SK-N-SH (cell line): Measurements from ENCODE around the gene CSH2. TPM values are rescaled to one million over a fixed set of nuclear protein-coding genes. Genes with fewer than 3 reads are reported as not detected.
"Not testable (repeated sequence)": the region's sequence is repeated elsewhere in the genome, so short reads cannot be mapped to it uniquely, and the experiment has no call there.

Experiments
- CTCF ChIA-PET: fragments of 300-600, 350-600 bp; formaldehyde crosslinking; extraction: SDS; loops from one replicate; lab custom pipeline; 2021; lab: Yijun Ruan, JAX
- POLR2A ChIA-PET: fragments of 350-600 bp; sonication (Branson Sonifier 250); formaldehyde crosslinking; extraction: SDS; loops from one replicate; lab custom pipeline; 2020; ENCODE audit warnings: antibody characterized with exemption, inconsistent platforms; lab: Yijun Ruan, JAX
- DNase-seq: peaks from one replicate; pipeline ENCODE4 v3.0.0; 2012
- H2AFZ ChIP-seq: fragments of 200-600 bp; sonication (generic); 2 replicates; pipeline ENCODE4 v1.8.1; 2016; ENCODE audit warnings: antibody characterized with exemption, mild to moderate bottlenecking, low read depth
- H3F3A ChIP-seq: fragments of 200-600 bp; sonication (generic); replicated peaks from 2 replicates; pipeline ENCODE3; 2016; ENCODE audit warnings: antibody characterized with exemption, mild to moderate bottlenecking; ENCODE audit not compliant: insufficient read depth
- H3K27ac ChIP-seq, 2 experiments: fragments of 200-500 bp in 1 of 2; fragments of 200-600 bp in 1 of 2; sonication (Bioruptor generic) in 1 of 2; sonication (generic), shearing (Covaris generic) in 1 of 2; 2 replicates each; pipeline versions ENCODE4 v1.5.1 to v1.6.1; 2014 to 2016; ENCODE audit warnings: low read depth in 2 of 2, inconsistent platforms in 1 of 2, low read length in 1 of 2, mild to moderate bottlenecking in 1 of 2, mixed read lengths in 1 of 2
- H3K27me3 ChIP-seq: fragments of 200-600 bp; sonication (generic), shearing (Covaris generic); 2 replicates; pipeline ENCODE4 v1.6.1; 2016; ENCODE audit warnings: mixed run types; ENCODE audit not compliant: insufficient read depth
- H3K36me3 ChIP-seq, 2 experiments: fragments of 200-500 bp in 1 of 2; fragments of 200-600 bp in 1 of 2; sonication (Bioruptor generic) in 1 of 2; sonication (generic) in 1 of 2; replicated peaks in 1 of 2; 2 replicates each; pipeline versions ENCODE3 to v1.5.1; 2014 to 2016; ENCODE audit warnings: low read length in 1 of 2, mild to moderate bottlenecking in 1 of 2; ENCODE audit not compliant: insufficient read depth in 2 of 2, control insufficient read depth in 1 of 2
- H3K4me1 ChIP-seq, 2 experiments: fragments of 200-500 bp in 1 of 2; fragments of 200-600 bp in 1 of 2; sonication (Bioruptor generic) in 1 of 2; sonication (generic), shearing (Covaris generic) in 1 of 2; 2 replicates each; pipeline versions ENCODE4 v1.5.1 to v1.6.1; 2014 to 2016; ENCODE audit warnings: low read depth in 1 of 2, low read length in 1 of 2, mixed run types in 1 of 2; ENCODE audit not compliant: insufficient read depth in 2 of 2, control insufficient read depth in 1 of 2
- H3K4me2 ChIP-seq: fragments of 200-600 bp; sonication (generic), shearing (Covaris generic); 2 replicates; pipeline ENCODE4 v1.6.1; 2017; ENCODE audit warnings: mixed run types
- H3K4me3 ChIP-seq, 2 experiments: fragments of 200-500 bp in 1 of 2; fragments of 200-600 bp in 1 of 2; sonication (Bioruptor generic) in 1 of 2; sonication (generic), shearing (Covaris generic) in 1 of 2; 2 replicates each; pipeline versions ENCODE4 v1.5.1 to v1.8.1; 2014 to 2016; ENCODE audit warnings: low read depth in 2 of 2, inconsistent platforms in 1 of 2, low read length in 1 of 2, mild to moderate bottlenecking in 1 of 2, mixed read lengths in 1 of 2, moderate library complexity in 1 of 2
- H3K79me2 ChIP-seq: fragments of 200-600 bp; sonication (generic); 2 replicates; pipeline ENCODE4 v1.8.1; 2017; ENCODE audit warnings: mild to moderate bottlenecking; ENCODE audit not compliant: insufficient read depth
- H3K9ac ChIP-seq: fragments of 200-600 bp; sonication (generic); 2 replicates; pipeline ENCODE4 v1.6.1; 2017; ENCODE audit warnings: mixed run types
- H3K9me2 ChIP-seq: fragments of 200-600 bp; sonication (generic); 2 replicates; pipeline ENCODE4 v1.6.1; 2017; ENCODE audit warnings: mixed run types
- H3K9me3 ChIP-seq: fragments of 200-600 bp; sonication (generic); 2 replicates; pipeline ENCODE4 v1.6.1; 2017; ENCODE audit warnings: mixed run types, mild to moderate bottlenecking, moderate library complexity
- H4K20me1 ChIP-seq: fragments of 200-600 bp; sonication (generic); 2 replicates; pipeline ENCODE4 v1.6.1; 2017; ENCODE audit warnings: mild to moderate bottlenecking, mixed run types; ENCODE audit not compliant: insufficient read depth
- CHD2 ChIP-seq: fragments of 150-350 bp; IDR thresholded peaks from 2 replicates; pipeline ENCODE4 v1.6.1; 2018; ENCODE audit warnings: low read length; ENCODE audit not compliant: partially characterized antibody
- ELF1 ChIP-seq: IDR thresholded peaks from 2 replicates; pipeline ENCODE4 v1.4.0; 2012
- EZH2phosphoT487 ChIP-seq: fragments of 200-600 bp; sonication (generic); IDR thresholded peaks from 2 replicates; pipeline ENCODE4 v1.6.1; 2017; ENCODE audit warnings: low read depth, mixed run types, mild to moderate bottlenecking, antibody characterized with exemption, moderate library complexity, borderline replicate concordance
- FOXJ3 ChIP-seq: sonication (generic); formaldehyde crosslinking; IDR thresholded peaks from 2 replicates; pipeline ENCODE4 v1.5.1; 2020; ENCODE audit warnings: mild to moderate bottlenecking, missing genetic modification reagents
- IRF3 ChIP-seq: fragments of 150-350 bp; IDR thresholded peaks from 2 replicates; pipeline ENCODE4 v1.6.1; 2016; ENCODE audit warnings: mild to moderate bottlenecking, low read depth, low read length
- JUND ChIP-seq: IDR thresholded peaks from 2 replicates; pipeline ENCODE4 v1.4.0; 2012
- MEF2A ChIP-seq: IDR thresholded peaks from 2 replicates; pipeline ENCODE4 v1.4.0; 2012; ENCODE audit warnings: low read depth, borderline replicate concordance
- NFIC ChIP-seq: IDR thresholded peaks from 2 replicates; pipeline ENCODE4 v1.4.0; 2012; ENCODE audit warnings: borderline replicate concordance
- REST ChIP-seq: IDR thresholded peaks from 2 replicates; pipeline ENCODE4 v1.6.1; 2012; ENCODE audit warnings: mild to moderate bottlenecking, low read depth, low read length, moderate library complexity
- TAF1 ChIP-seq: IDR thresholded peaks from 2 replicates; pipeline ENCODE4 v1.6.1; 2012; ENCODE audit warnings: low read depth, mild to moderate bottlenecking, low read length, moderate library complexity, borderline replicate concordance
- TEAD4 ChIP-seq: IDR thresholded peaks from 2 replicates; pipeline ENCODE4 v1.4.0; 2012; ENCODE audit warnings: mild to moderate bottlenecking, borderline replicate concordance; ENCODE audit not compliant: insufficient read depth
- ZBTB33 ChIP-seq: IDR thresholded peaks from 2 replicates; pipeline ENCODE4 v1.4.0; 2012; ENCODE audit warnings: low read depth, borderline replicate concordance
- WGBS: methylation state at CpG from one replicate; pipeline ENCODE4 v1.1.6; 2017; ENCODE audit warnings: low lambda C conversion rate; 5-methylcytosine and 5-hydroxymethylcytosine counted together
- polyA plus RNA-seq, 3 experiments: library from polyadenylated mRNA; depleted of rRNA; stranded (reverse); fragments of >200 nt; gene quantifications; 2 replicates each; pipeline ENCODE4 v1.2.3, GENCODE V29; 2012
- TF ChIP-seq, protein P1 (sequence below): IDR thresholded peaks from 2 replicates; pipeline ENCODE4; 2012
- TF ChIP-seq, protein P2 (sequence below): fragments of 200-600 bp; sonication (generic); IDR thresholded peaks from 2 replicates; pipeline ENCODE4 v1.6.1; 2017; ENCODE audit warnings: antibody characterized with exemption, mild to moderate bottlenecking, moderate library complexity

CSH2 gene
- polyA plus RNA-seq, 1 of the 3 experiments (the other 2 are of a cell fraction): not detected

GRCh38 chr17:63910096-63910495, 36.6 kb upstream of the CSH2 start:
- Histone ChIP-seq H3K79me2 (no peaks in the 10 kb centered on the region), H3F3A (no peaks in the 10 kb centered on the region), H4K20me1 (no peaks in the 10 kb centered on the region), H3K4me3 (no peak overlapping the region), H3K27me3 (peaks cover 32% of the 10 kb centered on the region), H3K4me1 (no peaks in the 10 kb centered on the region; a peak in 1 of 4 replicates), H3K9ac (no peak overlapping the region), H3K9me2 (no peaks in the 10 kb centered on the region), H3K36me3 (no peaks in the 10 kb centered on the region), H2AFZ (no peak overlapping the region), H3K27ac (no peak overlapping the region), H3K4me2 (no peak overlapping the region), H3K9me3 (no peaks in the 10 kb centered on the region)
- TF ChIP-seq, protein P1, sequence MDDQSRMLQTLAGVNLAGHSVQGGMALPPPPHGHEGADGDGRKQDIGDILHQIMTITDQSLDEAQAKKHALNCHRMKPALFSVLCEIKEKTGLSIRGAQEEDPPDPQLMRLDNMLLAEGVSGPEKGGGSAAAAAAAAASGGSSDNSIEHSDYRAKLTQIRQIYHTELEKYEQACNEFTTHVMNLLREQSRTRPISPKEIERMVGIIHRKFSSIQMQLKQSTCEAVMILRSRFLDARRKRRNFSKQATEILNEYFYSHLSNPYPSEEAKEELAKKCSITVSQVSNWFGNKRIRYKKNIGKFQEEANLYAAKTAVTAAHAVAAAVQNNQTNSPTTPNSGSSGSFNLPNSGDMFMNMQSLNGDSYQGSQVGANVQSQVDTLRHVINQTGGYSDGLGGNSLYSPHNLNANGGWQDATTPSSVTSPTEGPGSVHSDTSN: no peak
- no peak for TF ChIP-seq FOXJ3 (CRISPR knock-in tag)
- TF ChIP-seq TAF1: no peak
- no peak for TF ChIP-seq ZBTB33
- TF ChIP-seq, protein P2, sequence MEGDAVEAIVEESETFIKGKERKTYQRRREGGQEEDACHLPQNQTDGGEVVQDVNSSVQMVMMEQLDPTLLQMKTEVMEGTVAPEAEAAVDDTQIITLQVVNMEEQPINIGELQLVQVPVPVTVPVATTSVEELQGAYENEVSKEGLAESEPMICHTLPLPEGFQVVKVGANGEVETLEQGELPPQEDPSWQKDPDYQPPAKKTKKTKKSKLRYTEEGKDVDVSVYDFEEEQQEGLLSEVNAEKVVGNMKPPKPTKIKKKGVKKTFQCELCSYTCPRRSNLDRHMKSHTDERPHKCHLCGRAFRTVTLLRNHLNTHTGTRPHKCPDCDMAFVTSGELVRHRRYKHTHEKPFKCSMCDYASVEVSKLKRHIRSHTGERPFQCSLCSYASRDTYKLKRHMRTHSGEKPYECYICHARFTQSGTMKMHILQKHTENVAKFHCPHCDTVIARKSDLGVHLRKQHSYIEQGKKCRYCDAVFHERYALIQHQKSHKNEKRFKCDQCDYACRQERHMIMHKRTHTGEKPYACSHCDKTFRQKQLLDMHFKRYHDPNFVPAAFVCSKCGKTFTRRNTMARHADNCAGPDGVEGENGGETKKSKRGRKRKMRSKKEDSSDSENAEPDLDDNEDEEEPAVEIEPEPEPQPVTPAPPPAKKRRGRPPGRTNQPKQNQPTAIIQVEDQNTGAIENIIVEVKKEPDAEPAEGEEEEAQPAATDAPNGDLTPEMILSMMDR: no peak
- TF ChIP-seq TEAD4: no peak
- TF ChIP-seq EZH2phosphoT487: no peak
- TF ChIP-seq NFIC: no peak
- TF ChIP-seq MEF2A: no peak
- TF ChIP-seq CHD2: no peak
- no peak for TF ChIP-seq JUND
- no peak for TF ChIP-seq IRF3
- TF ChIP-seq ELF1: no peak
- TF ChIP-seq REST: no peak
- no peak for DNase-seq
- POLR2A ChIA-PET: no interaction called here
- CTCF ChIA-PET: interaction anchor here (0.8 to 4.6 kb wide), 18 partner anchors 10 to 372 kb away, joined by 3 to 88 read pairs (median 14); no protein-coding TSS in a partner anchor
- 37% methylated on average over 8 of the region's 14 CpGs for WGBS

- H3F3A ChIP-seq, POLR2A ChIA-PET, H3K9me3 ChIP-seq, H2AFZ ChIP-seq, H3K36me3 ChIP-seq, H3K27ac ChIP-seq, H4K20me1 ChIP-seq, H3K4me1 ChIP-seq, H3K4me2 ChIP-seq, H3K79me2 ChIP-seq, H3K9me2 ChIP-seq, DNase-seq, H3K9ac ChIP-seq, H3K4me3 ChIP-seq: not testable (repeated sequence)
- WGBS: 80% methylated on average over 9 of the region's 10 CpGs
- CTCF ChIA-PET: interaction anchor here (2.9 to 4.6 kb wide), 5 partner anchors 10 to 224 kb away, joined by 12 to 88 read pairs (median 17); no protein-coding TSS in a partner anchor
- peaks cover 32% of the 10 kb centered on the region for H3K27me3 ChIP-seq
Measured at GRCh38 chr17:63909586-63909985, 36.1 kb upstream of the CSH2 start.
